Muscle of arm (tissue), 12 donors: ENCODE results near the gene S100A1. TPM values are rescaled to one million over a fixed set of nuclear protein-coding genes. Genes with fewer than 3 reads are reported as not detected.
"Not testable (repeated sequence)": the region's sequence is repeated elsewhere in the genome, so short reads cannot be mapped to it uniquely, and the experiment has no call there.

Experiments used
- DNase-seq: peaks from one replicate; pipeline ENCODE4 v3.0.0-alpha.2; 2013
- polyA plus RNA-seq, 12 donors: library from polyadenylated mRNA; unstranded; fragments of 120-200 nt; gene quantifications; one replicate each; pipeline ENCODE4 v1.2.1, GENCODE V29; 2013; ENCODE audit not compliant: insufficient read length in 12 of 12

Gene S100A1
- polyA plus RNA-seq, 12 donors, result 2.9 to 20.1 (median 7.0) TPM; not detected in 2

GRCh38 chr1:153628638-153629342, 556 bp downstream of the S100A1 start:
- no peak for DNase-seq

GRCh38 chr1:153629343-153629665, 1.1 kb downstream of the S100A1 start:
- no peak for DNase-seq

GRCh38 chr1:153629971-153630370, 1.7 kb downstream of the S100A1 start:
- no peak for DNase-seq

- DNase-seq, result no peak
These were observed 2.1 kb downstream of the S100A1 start for GRCh38 chr1:153630384-153630783.

- no peak for DNase-seq
These were observed 3.1 kb downstream of the S100A1 start for GRCh38 chr1:153631047-153632022.

- DNase-seq, result no peak
These were observed 5.0 kb downstream of the S100A1 start for GRCh38 chr1:153633161-153633753.

- peak; percentile 99 for DNase-seq
These were observed 5.8 kb downstream of the S100A1 start, which contains the start of gene CHTOP for GRCh38 chr1:153633754-153634665. TSS of gene CHTOP (plus strand) at chr1:153634066. CDS start at chr1:153636589, 2,523 bp downstream.

- no peak for DNase-seq
These were observed 7.6 kb downstream of the S100A1 start for GRCh38 chr1:153635872-153636271.

- DNase-seq, result no peak
These were observed 8.1 kb downstream of the S100A1 start for GRCh38 chr1:153636312-153636711.

GRCh38 chr1:153638261-153638660, 10.0 kb downstream of the S100A1 start:
- no peak for DNase-seq

GRCh38 chr1:153639280-153639679, 11.0 kb downstream of the S100A1 start:
- no peak for DNase-seq

- DNase-seq, result not testable (repeated sequence)
These were observed 12.0 kb downstream of the S100A1 start for GRCh38 chr1:153640213-153640612.

- no peak for DNase-seq
These were observed 12.6 kb downstream of the S100A1 start for GRCh38 chr1:153640861-153641260.

GRCh38 chr1:153642161-153642560, 13.9 kb downstream of the S100A1 start:
- DNase-seq, result no peak

- DNase-seq, result no peak
These were observed 14.9 kb downstream of the S100A1 start for GRCh38 chr1:153643100-153643499.

GRCh38 chr1:153643816-153644215, 15.6 kb downstream of the S100A1 start:
- DNase-seq, result no peak

GRCh38 chr1:153646672-153647345, 18.6 kb downstream of the S100A1 start:
- no peak for DNase-seq

GRCh38 chr1:153647346-153647714, 19.1 kb downstream of the S100A1 start:
- no peak for DNase-seq

- no peak for DNase-seq
These were observed 19.9 kb downstream of the S100A1 start for GRCh38 chr1:153648000-153648643.

- DNase-seq, result no peak
These were observed 21.1 kb downstream of the S100A1 start for GRCh38 chr1:153649137-153649862.
